HG02678 (cell line): ENCODE data around the gene STARD5.
"Not testable (repeated sequence)": the region's sequence is repeated elsewhere in the genome, so short reads cannot be mapped to it uniquely, and the experiment has no call there.

Experiments used
- ATAC-seq: cut with Tn5 transposase; IDR thresholded peaks from one replicate; pipeline ENCODE4 v1.9.1; 2021; ENCODE audit warnings: mild to moderate bottlenecking, moderate library complexity; ENCODE audit not compliant: unreplicated experiment

Gene STARD5

DNA sequence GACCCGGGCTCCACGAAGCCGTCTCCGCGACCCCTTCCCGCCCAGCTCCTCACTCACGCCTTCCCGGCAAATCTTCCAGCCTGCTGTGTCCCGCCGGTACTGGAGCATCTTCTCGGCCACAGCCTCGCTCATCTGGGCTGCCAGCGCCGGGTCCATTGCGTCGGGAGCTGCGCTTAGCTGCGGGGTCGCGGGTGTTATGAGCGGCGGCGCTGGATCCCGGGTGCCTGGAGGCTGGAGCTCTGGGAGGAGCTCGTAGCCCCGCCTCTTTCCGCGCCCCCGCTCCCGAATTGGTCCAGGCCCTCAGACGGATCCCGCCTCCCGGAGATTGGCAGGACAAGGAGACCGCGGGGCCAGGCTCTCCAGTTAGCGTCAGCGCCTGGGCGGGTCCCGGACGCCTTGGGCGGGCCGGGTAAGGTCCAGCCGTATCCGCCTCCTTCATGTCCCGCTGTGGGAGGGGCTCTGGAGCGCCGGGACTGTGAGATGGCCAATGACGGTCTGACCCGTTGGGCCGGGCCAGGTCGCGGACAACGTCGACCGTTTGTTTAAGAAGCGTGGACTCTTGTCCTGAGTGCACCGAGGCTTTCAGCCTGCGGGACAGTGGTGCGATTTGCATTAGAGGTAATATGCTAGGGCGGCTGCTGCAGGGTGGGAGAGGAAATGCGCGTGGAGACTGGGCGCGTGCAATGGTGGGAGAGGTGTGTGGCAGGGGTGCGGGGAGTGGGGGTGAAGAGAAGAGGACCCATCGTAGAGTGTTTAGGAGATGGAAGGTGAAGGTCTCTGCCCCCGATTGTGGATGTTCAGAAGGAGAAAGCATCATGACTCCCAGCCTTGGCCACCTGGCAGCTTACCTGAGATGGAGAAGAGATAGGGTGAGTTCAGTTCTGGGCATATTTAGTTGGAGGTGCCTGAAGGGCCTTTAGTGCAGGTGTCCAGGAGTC, at the start of gene STARD5:
STARD5 (minus strand) TSS at position 198 of the 938 bp plus-strand sequence; CDS start at position 156, 42 bp downstream.
- peak; percentile 99 for ATAC-seq

DNA sequence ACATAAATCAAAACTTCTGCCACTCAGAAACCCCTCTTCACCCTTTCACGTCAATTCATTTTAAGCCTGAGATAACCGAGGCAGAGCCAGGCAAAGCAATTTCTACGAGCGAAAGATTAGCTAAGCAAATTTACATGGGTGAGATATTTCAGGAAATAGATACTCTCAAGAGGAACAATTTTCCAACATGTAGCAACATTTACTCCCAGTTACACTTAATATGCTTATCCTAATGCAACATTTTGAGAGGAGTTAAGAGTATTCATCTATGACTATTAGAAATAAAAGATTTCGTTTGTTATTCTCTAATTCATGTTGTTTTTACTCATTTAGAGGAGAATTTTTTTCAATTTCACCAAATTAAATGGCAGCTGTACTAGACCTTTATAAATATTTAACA, 49.2 kb upstream of the STARD5 start:
- no peak for ATAC-seq

GRCh38 chr15:81372575-81372974, 48.6 kb upstream of the STARD5 start:
- ATAC-seq: no peak

DNA sequence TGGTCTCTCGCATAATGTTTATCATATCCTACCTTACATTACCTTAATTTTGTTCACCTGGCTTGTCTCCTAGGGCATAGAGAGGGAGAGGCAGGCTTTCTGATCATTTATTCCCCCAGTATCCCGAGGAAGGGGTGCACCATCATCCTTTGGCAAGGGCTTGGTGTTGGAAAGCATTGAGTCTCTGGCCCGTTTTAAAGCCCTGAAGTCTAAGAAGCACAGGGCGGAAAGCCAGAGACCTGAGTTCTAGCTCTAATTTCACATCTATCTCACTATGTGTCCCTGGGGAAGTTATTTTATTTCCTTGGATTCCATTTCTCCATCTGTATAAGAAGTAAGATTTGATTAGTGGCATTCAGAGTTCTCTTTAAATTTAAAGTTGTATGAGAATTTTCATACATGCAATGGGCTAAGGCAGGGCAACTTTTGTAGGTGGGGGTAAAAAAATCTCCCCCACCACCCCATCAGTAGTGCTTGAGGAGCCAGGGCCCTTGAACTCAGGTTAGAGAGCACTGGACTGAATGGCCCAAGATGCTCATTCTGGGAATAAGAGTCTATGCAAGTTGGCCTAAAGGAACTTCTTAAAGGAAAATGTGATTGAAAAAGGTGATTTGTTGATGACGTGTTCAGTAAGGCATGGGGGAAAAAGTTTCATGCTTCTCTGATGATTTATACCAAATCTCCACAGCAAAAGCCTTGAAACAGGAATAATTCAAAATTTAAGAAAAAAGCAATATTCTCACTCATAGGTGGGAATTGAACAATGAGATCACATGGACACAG, 40.0 kb upstream of the STARD5 start:
- no peak for ATAC-seq

GRCh38 chr15:81363276-81363675, 39.3 kb upstream of the STARD5 start:
- ATAC-seq: no peak

DNA sequence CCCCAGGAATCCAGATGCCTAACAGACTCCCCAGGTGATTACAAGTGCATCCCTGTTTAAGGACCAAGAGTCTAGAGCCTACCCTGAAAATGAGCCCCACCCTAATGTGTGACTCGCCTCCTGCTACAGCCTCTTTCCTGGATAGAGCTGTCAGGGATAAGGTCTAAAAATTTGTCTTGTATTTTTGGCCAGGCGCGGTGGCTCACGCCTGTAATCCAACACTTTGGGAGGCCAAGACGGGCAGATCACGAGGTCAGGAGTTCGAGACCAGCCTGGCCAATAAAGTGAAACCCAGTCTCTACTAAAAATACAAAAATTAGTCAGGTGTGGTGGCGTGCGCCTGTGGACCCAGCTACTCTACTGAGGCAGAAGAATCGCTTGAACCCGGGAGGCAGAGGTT, 38.8 kb upstream of the STARD5 start:
- no peak for ATAC-seq

DNA sequence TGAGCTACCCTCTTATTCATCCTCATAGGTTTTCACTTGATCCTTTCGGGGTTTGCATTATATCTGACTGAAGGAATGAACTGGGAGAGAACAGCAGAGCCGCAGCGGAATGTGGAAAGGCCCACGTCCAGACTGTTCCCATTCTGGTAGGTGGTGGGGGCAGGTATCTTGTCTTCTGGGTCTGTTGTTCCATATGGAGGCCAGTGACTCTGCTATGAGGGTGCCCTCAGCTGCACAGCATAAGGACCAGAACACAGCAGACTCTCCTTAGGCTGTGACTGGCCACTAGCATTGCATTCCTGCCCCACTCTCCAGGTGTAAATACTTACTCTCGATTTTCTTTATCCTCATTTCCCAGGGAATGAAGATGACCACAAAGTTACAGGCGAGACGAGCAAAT, 38.0 kb upstream of the STARD5 start:
- ATAC-seq: no peak

GRCh38 chr15:81360491-81360890, 36.5 kb upstream of the STARD5 start:
- ATAC-seq: no peak

- no peak for ATAC-seq
Measured at GRCh38 chr15:81358248-81358647, 34.3 kb upstream of the STARD5 start.

- no peak for ATAC-seq
Measured at GRCh38 chr15:81357180-81357686, 33.3 kb upstream of the STARD5 start.

DNA sequence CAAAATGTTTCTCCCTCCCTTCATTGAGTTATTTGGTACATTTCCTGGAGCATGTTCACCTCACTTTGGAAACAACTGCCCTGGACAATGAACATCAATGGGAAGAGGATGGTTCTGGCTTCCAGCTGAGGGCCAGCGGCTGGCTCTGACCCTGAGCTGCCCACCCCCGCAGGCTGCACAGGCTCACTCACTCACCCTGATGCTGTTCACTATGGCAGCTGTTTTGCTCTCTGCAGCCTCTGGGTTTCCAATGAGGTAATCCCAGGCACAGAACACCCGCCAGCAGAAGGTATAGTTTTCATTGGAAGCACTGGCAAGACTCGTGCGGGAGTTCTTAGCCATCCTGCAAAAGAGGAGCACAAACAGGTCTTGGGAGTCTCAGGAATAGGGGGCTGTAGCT, 32.3 kb upstream of the STARD5 start:
- no peak for ATAC-seq

- ATAC-seq: no peak
Measured at GRCh38 chr15:81351651-81352050, 27.7 kb upstream of the STARD5 start.

GRCh38 chr15:81349271-81349670, 25.3 kb upstream of the STARD5 start:
- ATAC-seq: no peak

- not testable (repeated sequence) for ATAC-seq
Measured at GRCh38 chr15:81348691-81349090, 24.8 kb upstream of the STARD5 start.

DNA sequence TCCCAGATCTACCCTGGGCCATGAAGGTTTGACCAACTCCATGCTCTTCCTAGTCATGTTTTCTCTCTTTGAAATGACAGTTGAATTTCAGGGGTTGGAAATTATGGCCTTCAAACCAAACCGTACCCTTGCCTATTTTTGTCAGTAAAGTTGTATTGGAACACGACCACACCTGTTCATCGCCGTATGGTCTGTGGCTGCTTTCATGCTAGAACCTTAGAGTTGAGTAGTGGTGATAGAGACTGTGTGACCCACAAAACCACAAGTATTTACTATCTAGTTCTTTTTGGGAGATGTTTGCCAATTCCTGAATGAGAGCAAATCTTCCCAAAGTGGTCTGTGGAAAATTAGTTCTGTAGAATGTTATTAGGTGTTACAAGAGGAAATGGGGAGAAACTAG, 24.0 kb upstream of the STARD5 start:
- ATAC-seq: no peak

DNA sequence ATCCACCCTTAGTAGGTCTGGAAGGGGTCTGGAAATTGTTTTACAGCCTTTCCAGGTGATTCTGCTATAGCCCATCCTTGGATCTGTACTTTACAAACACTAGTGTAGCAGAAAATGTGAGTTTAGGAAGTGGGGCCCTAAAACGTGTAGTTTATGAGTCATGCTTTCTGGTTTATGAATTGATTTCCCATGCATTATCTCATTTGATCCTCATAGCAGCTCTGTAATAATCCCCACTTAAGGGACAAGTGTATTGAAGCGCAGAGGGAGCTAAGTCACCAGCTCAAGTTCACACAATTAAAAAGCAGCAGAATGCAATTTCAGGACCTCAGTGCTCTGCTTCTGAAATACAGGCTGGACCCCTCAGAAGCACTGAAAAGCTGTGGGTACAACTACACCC, 22.7 kb upstream of the STARD5 start:
- no peak for ATAC-seq

DNA sequence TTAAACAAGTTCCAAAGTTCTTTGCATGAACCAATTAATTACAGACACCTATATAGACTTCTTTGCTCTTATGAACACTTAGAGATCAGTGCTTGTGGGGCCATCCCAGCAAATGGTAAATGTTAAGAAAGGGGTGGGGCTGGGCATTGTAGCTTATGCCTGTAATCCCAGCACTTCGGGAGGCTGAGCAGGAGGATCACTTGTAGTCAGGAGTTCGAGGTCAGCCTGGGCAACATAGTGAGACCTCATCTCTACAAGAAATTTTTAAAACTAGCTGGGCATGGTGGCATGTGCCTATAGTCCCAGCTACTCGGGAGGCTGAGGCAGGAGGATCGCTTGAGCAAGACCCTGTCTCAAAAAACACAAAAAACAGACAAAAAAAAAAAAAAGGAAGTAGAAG, 19.4 kb upstream of the STARD5 start:
- no peak for ATAC-seq

DNA sequence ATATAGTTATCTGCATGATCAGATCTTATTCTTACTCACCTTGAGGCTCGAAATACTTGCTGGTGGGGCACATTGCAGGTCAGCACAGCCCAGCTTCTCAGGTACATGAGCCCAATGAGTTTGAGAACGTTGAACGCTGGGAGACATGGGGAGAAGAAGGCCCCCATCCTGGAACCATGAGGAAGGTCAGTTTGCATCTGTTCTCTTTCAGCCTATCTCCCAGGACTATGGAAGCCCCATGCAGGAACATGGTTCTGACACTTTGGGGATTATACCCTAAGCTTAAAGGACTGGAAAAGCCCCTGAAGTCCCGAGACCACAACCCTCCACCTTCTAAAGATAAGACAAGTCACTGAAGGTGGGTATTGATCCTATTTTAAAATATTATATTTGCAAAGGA, 17.4 kb upstream of the STARD5 start:
- ATAC-seq: no peak

DNA sequence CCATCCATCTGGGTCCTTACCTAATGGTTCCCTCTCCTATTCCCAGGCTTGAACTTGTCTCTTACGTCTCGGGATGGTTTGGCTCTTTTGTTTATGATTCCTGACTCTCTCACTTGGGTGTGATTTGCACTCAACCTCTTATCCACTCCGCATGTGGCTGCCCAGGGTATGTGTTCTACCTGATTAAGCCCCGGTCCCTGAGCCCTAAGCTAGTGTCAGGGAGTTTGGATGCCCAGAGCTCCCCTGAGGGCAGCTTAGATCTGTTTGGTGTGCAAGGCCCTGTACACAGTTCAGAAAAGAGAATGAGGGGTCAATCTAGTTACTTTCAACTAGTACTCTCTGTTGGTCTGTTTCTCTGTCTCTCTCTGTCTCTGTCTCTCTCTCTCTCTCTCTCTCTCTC, 15.9 kb upstream of the STARD5 start:
- ATAC-seq: no peak

DNA sequence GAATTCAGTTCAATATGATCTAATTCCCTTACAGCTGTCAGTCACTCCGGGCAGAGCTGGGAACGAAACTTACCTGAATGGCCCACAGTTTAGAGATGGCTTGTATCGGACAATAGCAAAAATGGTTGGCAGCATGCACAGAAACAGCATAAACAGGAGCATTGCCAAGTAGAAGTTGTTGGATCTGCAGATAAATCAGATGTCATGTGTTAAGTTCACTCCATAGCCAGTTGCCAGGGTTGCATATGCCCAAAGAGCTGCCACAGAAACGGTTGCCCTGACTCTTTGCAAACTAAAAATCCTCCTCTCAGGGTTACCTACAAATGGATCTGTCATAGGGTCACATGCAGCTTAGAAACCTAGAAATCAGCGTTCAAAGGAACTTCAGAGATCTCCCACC, 15.4 kb upstream of the STARD5 start:
- no peak for ATAC-seq

DNA sequence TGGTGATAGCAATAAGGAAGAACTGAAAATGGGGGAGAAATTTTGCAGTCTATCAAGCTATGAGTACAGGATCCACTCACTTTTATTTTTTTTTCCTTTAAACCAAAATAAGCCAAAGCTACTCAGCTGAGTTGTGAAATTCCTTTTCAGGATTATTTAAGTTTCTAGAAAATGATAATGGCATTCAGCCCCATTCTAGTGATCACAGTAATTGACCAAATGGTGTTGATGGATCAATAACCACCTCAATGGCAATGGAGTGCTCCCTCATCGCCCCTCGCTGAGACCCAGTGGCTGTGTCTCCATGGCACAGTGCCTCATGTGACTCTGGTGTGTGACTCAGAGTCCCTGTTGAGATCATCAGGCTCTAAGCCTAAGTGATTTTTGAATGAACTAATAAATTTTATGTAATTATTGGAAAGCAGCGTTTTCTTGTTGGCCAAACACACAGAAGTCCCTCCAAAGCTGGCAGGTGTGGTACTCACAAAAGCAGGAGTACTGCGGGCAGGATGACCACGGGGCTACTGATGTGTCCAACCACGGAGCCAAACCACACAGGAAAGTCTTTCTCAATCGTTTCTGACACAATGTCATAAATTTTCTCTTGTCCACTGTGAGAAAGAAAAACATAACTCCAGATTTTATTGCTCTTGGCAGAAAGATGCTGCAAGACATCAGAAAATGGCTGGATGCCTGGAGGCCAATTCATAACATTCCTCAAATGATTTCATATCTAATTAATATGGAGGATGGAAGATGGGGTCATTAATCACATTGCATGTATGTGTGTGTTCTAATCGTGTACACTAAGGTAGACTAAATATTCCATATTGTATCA, 14.4 kb upstream of the STARD5 start:
- no peak for ATAC-seq
